Measurements from ENCODE around the gene INSYN2A.

The INSYN2A gene

GRCh38 chr10:127174866-127175265 is 21.5 kb downstream of the INSYN2A start:
- 87% methylated on average over 8 of the region's 8 CpGs for WGBS (ENCODE audit: insufficient coverage)
- Histone ChIP-seq H3K9me3 (ENCODE audit: control extremely low read depth in 1 of 5, control insufficient read depth in 4 of 5, insufficient read depth in 2 of 5, low read depth in 1 of 5, low read length in 4 of 5) (no peaks in the 10 kb centered on the region), H3K36me3 (ENCODE audit: control insufficient read depth in 4 of 4, insufficient read depth in 4 of 4, low read length in 3 of 4) (peaks cover 0 to 2% (median 0%) of the 10 kb centered on the region in 4 experiments), H3K27ac (ENCODE audit: insufficient read depth in 1 of 2, low read depth in 1 of 2, low read length in 2 of 2, poor library complexity in 1 of 2, severe bottlenecking in 2 of 2) (no peak overlapping the region), H3K4me1 (ENCODE audit: control extremely low read depth in 1 of 4, control insufficient read depth in 4 of 4, insufficient read depth in 4 of 4, low read length in 3 of 4) (no peaks in the 10 kb centered on the region), H3K4me3 (ENCODE audit: control insufficient read depth in 1 of 7, extremely low read depth in 1 of 7, insufficient read depth in 4 of 7, low read depth in 2 of 7, low read length in 6 of 7) (no peak overlapping the region), H3K27me3 (replicated peaks in 2 of 5; ENCODE audit: control insufficient read depth in 4 of 5, insufficient read depth in 5 of 5, low read length in 4 of 5) (no peaks in the 10 kb centered on the region)
- CTCF ChIA-PET, result no interaction called here
- no peak for DNase-seq
- POLR2A ChIA-PET, result no interaction called here

DNA sequence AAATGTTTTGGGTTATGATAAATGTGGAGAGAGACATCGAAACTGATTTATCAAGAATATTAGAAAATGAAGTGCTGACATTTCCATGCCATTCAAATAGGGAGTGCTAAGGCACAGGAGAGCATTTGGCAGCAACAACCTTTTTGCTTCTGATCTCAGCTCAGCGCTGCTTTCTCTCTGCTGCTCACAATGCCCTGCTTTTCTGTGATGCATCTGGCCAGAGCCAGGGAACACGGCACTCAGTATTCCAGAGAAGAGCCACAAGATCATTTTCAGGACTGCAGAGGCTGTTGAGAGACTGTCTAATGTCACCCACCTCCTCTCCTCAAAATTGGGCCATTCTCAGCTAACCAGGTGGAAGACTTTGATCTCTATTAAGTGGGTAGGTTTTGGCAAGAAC is 28.1 kb downstream of the INSYN2A start:
- Histone ChIP-seq H3K4me1 (ENCODE audit: control extremely low read depth in 1 of 4, control insufficient read depth in 4 of 4, insufficient read depth in 4 of 4, low read length in 3 of 4) (no peaks in the 10 kb centered on the region), H3K4me3 (ENCODE audit: control insufficient read depth in 1 of 7, extremely low read depth in 1 of 7, insufficient read depth in 4 of 7, low read depth in 2 of 7, low read length in 6 of 7) (no peak overlapping the region), H3K9me3 (ENCODE audit: control extremely low read depth in 1 of 5, control insufficient read depth in 4 of 5, insufficient read depth in 2 of 5, low read depth in 1 of 5, low read length in 4 of 5) (no peaks in the 10 kb centered on the region), H3K36me3 (ENCODE audit: control insufficient read depth in 4 of 4, insufficient read depth in 4 of 4, low read length in 3 of 4) (peaks cover 0 to 5% (median 0%) of the 10 kb centered on the region in 4 experiments), H3K27me3 (replicated peaks in 2 of 5; ENCODE audit: control insufficient read depth in 4 of 5, insufficient read depth in 5 of 5, low read length in 4 of 5) (no peaks in the 10 kb centered on the region), H3K27ac (ENCODE audit: insufficient read depth in 1 of 2, low read depth in 1 of 2, low read length in 2 of 2, poor library complexity in 1 of 2, severe bottlenecking in 2 of 2) (no peak overlapping the region)
- no peak for DNase-seq
- 100% methylated on average over 2 of the region's 3 CpGs for WGBS (ENCODE audit: insufficient coverage)
- ChIA-PET CTCF (no interaction called here), POLR2A (no interaction called here)

- DNase-seq, result no peak
- WGBS (ENCODE audit: insufficient coverage), result 99% methylated on average over 5 of the region's 6 CpGs
- POLR2A ChIA-PET, result no interaction called here
- Histone ChIP-seq H3K4me1 (ENCODE audit: control extremely low read depth in 1 of 4, control insufficient read depth in 4 of 4, insufficient read depth in 4 of 4, low read length in 3 of 4) (no peaks in the 10 kb centered on the region), H3K27ac (ENCODE audit: insufficient read depth in 1 of 2, low read depth in 1 of 2, low read length in 2 of 2, poor library complexity in 1 of 2, severe bottlenecking in 2 of 2) (no peak overlapping the region), H3K9me3 (ENCODE audit: control extremely low read depth in 1 of 5, control insufficient read depth in 4 of 5, insufficient read depth in 2 of 5, low read depth in 1 of 5, low read length in 4 of 5) (no peaks in the 10 kb centered on the region), H3K36me3 (ENCODE audit: control insufficient read depth in 4 of 4, insufficient read depth in 4 of 4, low read length in 3 of 4) (no peaks in the 10 kb centered on the region), H3K27me3 (replicated peaks in 2 of 5; ENCODE audit: control insufficient read depth in 4 of 5, insufficient read depth in 5 of 5, low read length in 4 of 5) (no peaks in the 10 kb centered on the region), H3K4me3 (ENCODE audit: control insufficient read depth in 1 of 7, extremely low read depth in 1 of 7, insufficient read depth in 4 of 7, low read depth in 2 of 7, low read length in 6 of 7) (no peak overlapping the region)
- CTCF ChIA-PET, result no interaction called here
Observed at GRCh38 chr10:127162841-127163240, 33.5 kb downstream of the INSYN2A start.

DNA sequence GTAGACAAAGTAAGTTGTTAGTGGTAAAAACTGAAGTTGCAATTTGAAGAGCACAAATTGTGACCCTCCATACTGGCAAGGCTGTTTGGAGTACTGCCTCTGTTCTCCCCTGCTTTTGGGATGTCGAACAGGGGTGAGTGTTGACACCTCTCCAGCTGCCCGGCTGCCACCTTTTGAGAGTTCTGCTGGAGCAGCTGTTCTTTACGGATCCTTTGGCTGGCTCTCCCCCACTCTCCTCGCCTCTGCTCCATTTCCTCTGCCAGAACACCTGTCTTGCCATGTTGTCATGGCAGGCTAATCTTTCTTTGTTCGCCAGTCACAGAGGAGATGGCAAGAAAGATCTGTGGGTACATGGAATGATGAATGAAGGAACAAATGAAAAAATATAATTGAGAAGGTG is 34.9 kb downstream of the INSYN2A start:
- Histone ChIP-seq H3K27ac (ENCODE audit: insufficient read depth in 1 of 2, low read depth in 1 of 2, low read length in 2 of 2, poor library complexity in 1 of 2, severe bottlenecking in 2 of 2) (no peak overlapping the region), H3K9me3 (ENCODE audit: control extremely low read depth in 1 of 5, control insufficient read depth in 4 of 5, insufficient read depth in 2 of 5, low read depth in 1 of 5, low read length in 4 of 5) (no peaks in the 10 kb centered on the region), H3K4me3 (ENCODE audit: control insufficient read depth in 1 of 7, extremely low read depth in 1 of 7, insufficient read depth in 4 of 7, low read depth in 2 of 7, low read length in 6 of 7) (no peak overlapping the region), H3K4me1 (ENCODE audit: control extremely low read depth in 1 of 4, control insufficient read depth in 4 of 4, insufficient read depth in 4 of 4, low read length in 3 of 4) (no peaks in the 10 kb centered on the region), H3K27me3 (replicated peaks in 2 of 5; ENCODE audit: control insufficient read depth in 4 of 5, insufficient read depth in 5 of 5, low read length in 4 of 5) (no peaks in the 10 kb centered on the region), H3K36me3 (ENCODE audit: control insufficient read depth in 4 of 4, insufficient read depth in 4 of 4, low read length in 3 of 4) (no peaks in the 10 kb centered on the region)
- ChIA-PET POLR2A (no interaction called here), CTCF (interaction anchor here (1.4 kb wide), 1 partner anchor 12 kb away, joined by 3 read pairs; no protein-coding TSS in a partner anchor)
- 98% methylated on average over 3 of the region's 5 CpGs for WGBS (ENCODE audit: insufficient coverage)
- no peak for DNase-seq

GRCh38 chr10:127159648-127160245 is 36.6 kb downstream of the INSYN2A start:
- over 99% methylated on average over 11 of the region's 13 CpGs for WGBS (ENCODE audit: insufficient coverage)

GRCh38 chr10:127158662-127159061 is 37.7 kb downstream of the INSYN2A start:
- POLR2A ChIA-PET, result no interaction called here
- Histone ChIP-seq H3K9me3 (ENCODE audit: control extremely low read depth in 1 of 5, control insufficient read depth in 4 of 5, insufficient read depth in 2 of 5, low read depth in 1 of 5, low read length in 4 of 5) (no peaks in the 10 kb centered on the region), H3K4me1 (ENCODE audit: control extremely low read depth in 1 of 4, control insufficient read depth in 4 of 4, insufficient read depth in 4 of 4, low read length in 3 of 4) (no peaks in the 10 kb centered on the region), H3K4me3 (ENCODE audit: control insufficient read depth in 1 of 7, extremely low read depth in 1 of 7, insufficient read depth in 4 of 7, low read depth in 2 of 7, low read length in 6 of 7) (no peak overlapping the region), H3K36me3 (ENCODE audit: control insufficient read depth in 4 of 4, insufficient read depth in 4 of 4, low read length in 3 of 4) (no peaks in the 10 kb centered on the region), H3K27me3 (replicated peaks in 2 of 5; ENCODE audit: control insufficient read depth in 4 of 5, insufficient read depth in 5 of 5, low read length in 4 of 5) (no peaks in the 10 kb centered on the region), H3K27ac (ENCODE audit: insufficient read depth in 1 of 2, low read depth in 1 of 2, low read length in 2 of 2, poor library complexity in 1 of 2, severe bottlenecking in 2 of 2) (no peak overlapping the region)
- DNase-seq, result no peak
- CTCF ChIA-PET, result no interaction called here
- 100% methylated on average over 2 of the region's 2 CpGs for WGBS (ENCODE audit: insufficient coverage)

More at GRCh38 chr10:127159648-127160245, 36.6 kb downstream of the INSYN2A start:
- DNase-seq, result no peak
- Histone ChIP-seq H3K9me3 (ENCODE audit: control extremely low read depth in 1 of 5, control insufficient read depth in 4 of 5, insufficient read depth in 2 of 5, low read depth in 1 of 5, low read length in 4 of 5) (no peaks in the 10 kb centered on the region), H3K4me3 (ENCODE audit: control insufficient read depth in 1 of 7, extremely low read depth in 1 of 7, insufficient read depth in 4 of 7, low read depth in 2 of 7, low read length in 6 of 7) (no peak overlapping the region), H3K27me3 (replicated peaks in 2 of 5; ENCODE audit: control insufficient read depth in 4 of 5, insufficient read depth in 5 of 5, low read length in 4 of 5) (no peaks in the 10 kb centered on the region), H3K27ac (ENCODE audit: insufficient read depth in 1 of 2, low read depth in 1 of 2, low read length in 2 of 2, poor library complexity in 1 of 2, severe bottlenecking in 2 of 2) (no peak overlapping the region), H3K36me3 (ENCODE audit: control insufficient read depth in 4 of 4, insufficient read depth in 4 of 4, low read length in 3 of 4) (no peaks in the 10 kb centered on the region), H3K4me1 (ENCODE audit: control extremely low read depth in 1 of 4, control insufficient read depth in 4 of 4, insufficient read depth in 4 of 4, low read length in 3 of 4) (no peaks in the 10 kb centered on the region)
- CTCF ChIA-PET, result no interaction called here
- POLR2A ChIA-PET, result no interaction called here

DNA sequence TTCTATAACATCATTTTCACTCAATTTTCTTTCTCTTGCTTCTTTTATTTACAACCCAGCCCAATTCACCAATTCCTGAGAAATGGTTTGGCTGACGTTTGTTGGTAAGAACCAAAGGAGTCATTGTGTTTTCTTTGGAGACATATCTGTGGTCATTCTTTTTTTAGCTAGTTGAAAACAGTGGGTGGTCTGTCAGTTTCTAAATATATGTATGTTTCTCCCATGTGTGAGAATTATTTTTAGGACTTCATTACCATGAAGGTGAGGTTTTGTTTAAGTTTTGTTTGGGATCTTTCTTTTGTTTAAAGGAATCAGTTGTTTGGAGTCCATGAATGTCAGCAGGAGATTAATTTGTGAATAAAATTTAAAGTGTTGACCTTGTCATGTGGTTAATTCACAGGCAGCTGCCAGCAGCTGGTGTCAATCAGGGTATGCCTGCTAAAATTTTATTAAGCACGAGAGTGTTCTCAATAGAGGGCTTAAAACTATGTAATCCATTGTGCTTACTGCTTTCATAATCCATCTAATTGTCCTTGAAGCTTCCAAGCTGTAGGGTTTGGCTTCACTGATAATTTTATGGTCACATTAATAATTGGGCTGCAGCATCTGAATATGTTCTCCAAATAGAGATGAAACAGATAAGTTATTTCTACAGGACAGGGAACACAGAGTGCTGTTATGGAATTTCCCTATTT is 38.7 kb downstream of the INSYN2A start:
- H3K27me3 ChIP-seq (replicated peaks in 2 of 5; ENCODE audit: control insufficient read depth in 4 of 5, insufficient read depth in 5 of 5, low read length in 4 of 5), result no peaks in the 10 kb centered on the region
- ChIA-PET CTCF (no interaction called here), POLR2A (no interaction called here)
- H3K4me1 ChIP-seq (ENCODE audit: control extremely low read depth in 1 of 4, control insufficient read depth in 4 of 4, insufficient read depth in 4 of 4, low read length in 3 of 4), result no peaks in the 10 kb centered on the region
- no peak overlapping the region for H3K27ac ChIP-seq (ENCODE audit: insufficient read depth in 1 of 2, low read depth in 1 of 2, low read length in 2 of 2, poor library complexity in 1 of 2, severe bottlenecking in 2 of 2)
- H3K36me3 ChIP-seq (ENCODE audit: control insufficient read depth in 4 of 4, insufficient read depth in 4 of 4, low read length in 3 of 4), result no peaks in the 10 kb centered on the region
- no peak for DNase-seq
- H3K9me3 ChIP-seq (ENCODE audit: control extremely low read depth in 1 of 5, control insufficient read depth in 4 of 5, insufficient read depth in 2 of 5, low read depth in 1 of 5, low read length in 4 of 5), result no peaks in the 10 kb centered on the region
- WGBS (ENCODE audit: insufficient coverage), result 100% methylated on average over 1 of the region's 2 CpGs
- H3K4me3 ChIP-seq (ENCODE audit: control insufficient read depth in 1 of 7, extremely low read depth in 1 of 7, insufficient read depth in 4 of 7, low read depth in 2 of 7, low read length in 6 of 7), result no peak overlapping the region
